Transverse colon (tissue), 4 donors: ENCODE data around the gene IL26. TPM values are rescaled to one million over a fixed set of nuclear protein-coding genes. Genes with fewer than 3 reads are reported as not detected.
"Not testable (repeated sequence)": the region's sequence is repeated elsewhere in the genome, so short reads cannot be mapped to it uniquely, and the experiment has no call there.

Source experiments
- DNase-seq: peaks from one replicate; pipeline ENCODE4 v3.0.0-alpha.2; 2019
- H3K27ac ChIP-seq, 4 donors: fragments of 200-600 bp; sonication (generic); 2 replicates each; pipeline ENCODE4 v1.5.1; 2016 to 2018; ENCODE audit warnings: inconsistent platforms in 4 of 4
- H3K27me3 ChIP-seq: fragments of 200-600 bp; sonication (generic); 2 replicates; pipeline ENCODE4 v1.5.1; 2017; ENCODE audit warnings: inconsistent platforms
- H3K36me3 ChIP-seq, 4 donors: fragments of 200-600 bp; sonication (generic); 2 replicates each; pipeline ENCODE4 v1.5.1; 2017 to 2019; ENCODE audit warnings: inconsistent platforms in 4 of 4
- H3K4me1 ChIP-seq, 4 donors: fragments of 200-600 bp; sonication (generic); 2 replicates each; pipeline ENCODE4 v1.5.1; 2017 to 2020; ENCODE audit warnings: inconsistent platforms in 4 of 4
- H3K4me3 ChIP-seq, 4 donors: fragments of 200-600 bp; sonication (generic); 1 replicate in 1 of 4; 2 replicates in 3 of 4; pipeline versions ENCODE4 v1.5.1 to v1.6.1; 2017 to 2019; ENCODE audit warnings: inconsistent platforms in 4 of 4
- H3K9me3 ChIP-seq, 2 donors: fragments of 200-600 bp; sonication (generic); 2 replicates each; pipeline ENCODE4 v1.5.1; 2017 to 2019; ENCODE audit warnings: inconsistent platforms in 2 of 2
- EP300 ChIP-seq: sonication (generic); formaldehyde crosslinking; IDR thresholded peaks from one replicate; pipeline ENCODE4 v1.6.1; 2017; ENCODE audit warnings: antibody characterized with exemption, low read depth
- POLR2A ChIP-seq: fragments of 450-650 bp; IDR thresholded peaks from one replicate; pipeline ENCODE4 v1.6.1; 2016; ENCODE audit warnings: antibody characterized with exemption, mild to moderate bottlenecking, moderate library complexity
- POLR2AphosphoS5 ChIP-seq, 3 donors: sonication (generic); formaldehyde crosslinking; IDR thresholded peaks; one replicate each; pipeline ENCODE4 v1.6.1; 2016; ENCODE audit warnings: antibody characterized with exemption in 3 of 3
- WGBS, 2 donors: methylation state at CpG; one replicate each; pipeline ENCODE4 v1.1.5; 2018; ENCODE audit warnings: low coverage in 1 of 2; 5-methylcytosine and 5-hydroxymethylcytosine counted together
- in situ Hi-C, 4 donors: fragments of 200-750 bp; cut with MboI; loops; one replicate each; pipeline versions ENCODE4 v1.15.0 to v1.15.1; 2017; ENCODE audit warnings: low sequenced_read_pairs in 3 of 4, low pct_ligation_motif_present in 1 of 4, low pct_unique_long_range_greater_than_20kb in 1 of 4
- intact Hi-C: fragments of 100-400 bp; cut with DNase I; formaldehyde crosslinking; loops from one replicate; pipeline ENCODE4 v1.15.1; 2023; ENCODE audit warnings: low total_unique reads
- total RNA-seq, 4 donors: library from RNA; depleted of rRNA; stranded (reverse); fragments of >200 nt; gene quantifications; one replicate each; pipeline ENCODE4 v1.1.0, GENCODE V29; 2016
- TF ChIP-seq, protein P1 (sequence below), 5 experiments: fragments of 200-600 bp in 3 of 5; fragments of 450-650 bp in 2 of 5; sonication (generic) in 3 of 5; IDR thresholded peaks; 1 replicate in 2 of 5; 2 replicates in 3 of 5; pipeline ENCODE4 v1.5.1; 2016 to 2017; ENCODE audit warnings: antibody characterized with exemption in 5 of 5, inconsistent platforms in 3 of 5, mild to moderate bottlenecking in 2 of 5, moderate library complexity in 1 of 5

IL26 gene
- total RNA-seq, 4 donors from 2014 or later: not detected

DNA sequence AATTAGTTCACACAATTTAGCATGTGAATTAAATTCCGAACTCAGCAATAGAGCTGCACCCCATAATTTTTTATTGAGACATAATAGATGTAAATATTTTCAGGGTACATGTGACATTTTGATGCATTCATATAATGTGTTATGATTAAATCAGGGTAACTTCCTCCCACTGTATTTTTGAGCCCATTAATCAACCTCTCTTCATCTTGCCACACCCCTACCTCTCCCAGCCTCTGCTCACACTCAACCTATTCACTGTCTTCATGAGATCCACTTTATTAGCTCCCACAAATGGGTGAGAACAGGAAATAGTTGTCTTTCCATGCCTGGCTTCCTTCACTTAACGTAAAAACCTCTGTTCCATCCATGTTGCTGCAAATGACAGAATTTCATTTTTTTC, 14.7 kb downstream of the IL26 start:
- Histone ChIP-seq H3K27me3 (peaks cover 23% of the 10 kb centered on the region), H3K9me3 (no peaks in the 10 kb centered on the region), H3K4me1 (no peaks in the 10 kb centered on the region), H3K27ac (no peak overlapping the region), H3K36me3 (no peaks in the 10 kb centered on the region), H3K4me3 (no peak overlapping the region)
- 67 to 84% methylated on average over 1 to 2 of the region's 2 CpGs for WGBS, 2 donors
- TF ChIP-seq EP300 (no peak), POLR2AphosphoS5 (IDR thresholded peaks at IDR 0.05) (no peak), POLR2A (no peak)
- TF ChIP-seq, protein P1, sequence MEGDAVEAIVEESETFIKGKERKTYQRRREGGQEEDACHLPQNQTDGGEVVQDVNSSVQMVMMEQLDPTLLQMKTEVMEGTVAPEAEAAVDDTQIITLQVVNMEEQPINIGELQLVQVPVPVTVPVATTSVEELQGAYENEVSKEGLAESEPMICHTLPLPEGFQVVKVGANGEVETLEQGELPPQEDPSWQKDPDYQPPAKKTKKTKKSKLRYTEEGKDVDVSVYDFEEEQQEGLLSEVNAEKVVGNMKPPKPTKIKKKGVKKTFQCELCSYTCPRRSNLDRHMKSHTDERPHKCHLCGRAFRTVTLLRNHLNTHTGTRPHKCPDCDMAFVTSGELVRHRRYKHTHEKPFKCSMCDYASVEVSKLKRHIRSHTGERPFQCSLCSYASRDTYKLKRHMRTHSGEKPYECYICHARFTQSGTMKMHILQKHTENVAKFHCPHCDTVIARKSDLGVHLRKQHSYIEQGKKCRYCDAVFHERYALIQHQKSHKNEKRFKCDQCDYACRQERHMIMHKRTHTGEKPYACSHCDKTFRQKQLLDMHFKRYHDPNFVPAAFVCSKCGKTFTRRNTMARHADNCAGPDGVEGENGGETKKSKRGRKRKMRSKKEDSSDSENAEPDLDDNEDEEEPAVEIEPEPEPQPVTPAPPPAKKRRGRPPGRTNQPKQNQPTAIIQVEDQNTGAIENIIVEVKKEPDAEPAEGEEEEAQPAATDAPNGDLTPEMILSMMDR (IDR thresholded peaks at IDR 0.05): no peak
- intact Hi-C loops: no loop called here
- in situ Hi-C loops: no loop called here
- no peak for DNase-seq

DNA sequence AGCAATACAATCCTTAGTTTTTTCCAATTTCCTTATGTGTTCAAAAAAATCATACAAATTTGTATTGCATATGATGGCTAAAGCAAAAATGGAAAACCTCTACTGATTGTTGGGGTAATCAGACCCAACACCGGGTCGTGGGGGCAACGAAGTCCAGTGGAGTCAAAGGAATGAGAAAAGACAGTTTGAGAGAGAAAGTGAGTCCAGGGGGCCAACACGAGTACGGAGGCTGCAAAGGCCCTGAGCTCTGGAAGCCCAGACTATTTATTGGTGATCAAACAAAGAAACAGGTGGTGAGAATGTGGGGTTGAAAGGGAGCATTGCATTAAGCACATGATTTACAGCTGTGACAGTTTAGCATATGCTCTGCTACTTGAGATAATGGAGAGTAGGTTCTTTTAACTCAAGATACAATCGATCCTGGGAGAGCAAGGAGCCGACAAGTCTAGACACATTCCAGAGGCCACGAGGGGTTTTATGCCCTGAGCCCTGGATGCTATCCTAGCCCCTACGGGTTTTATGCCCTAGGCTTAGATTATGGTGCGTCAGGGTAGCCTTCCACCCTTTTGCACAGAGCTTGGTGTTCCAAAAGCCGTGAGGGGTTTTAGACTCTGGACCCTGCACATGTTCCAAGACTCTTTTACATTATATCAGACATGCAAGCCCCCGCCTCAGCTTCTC, 16.4 kb downstream of the IL26 start:
- intact Hi-C loops, H3K4me1 ChIP-seq, DNase-seq, in situ Hi-C loops, H3K27ac ChIP-seq, H3K9me3 ChIP-seq, H3K36me3 ChIP-seq, H3K4me3 ChIP-seq: not testable (repeated sequence)
- H3K27me3 ChIP-seq: peaks cover 14% of the 10 kb centered on the region
- 67 to 74% methylated on average over 7 to 12 of the region's 12 CpGs for WGBS, 2 donors

DNA sequence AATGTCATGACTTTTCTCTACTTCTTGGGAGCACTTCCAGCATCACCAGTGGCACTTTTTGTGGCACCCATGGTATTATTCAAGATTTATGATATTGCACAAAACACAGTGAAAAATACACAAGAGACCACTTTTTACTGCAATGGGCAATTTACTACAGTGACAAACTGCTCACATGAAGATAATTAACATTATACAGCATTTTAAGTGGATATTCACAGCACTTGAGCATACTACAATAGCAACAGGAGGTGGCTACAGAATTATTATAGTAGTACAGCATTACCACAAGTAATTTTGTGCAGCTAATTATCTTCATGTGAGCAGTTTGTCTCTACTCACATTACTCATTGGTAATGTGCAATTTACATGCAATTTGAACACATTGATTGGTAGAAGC, 18.3 kb downstream of the IL26 start:
- H3K4me3 ChIP-seq: no peak overlapping the region
- H3K36me3 ChIP-seq: no peaks in the 10 kb centered on the region
- TF ChIP-seq POLR2AphosphoS5 (IDR thresholded peaks at IDR 0.05): no peak
- no peak for TF ChIP-seq EP300
- TF ChIP-seq POLR2A: no peak
- TF ChIP-seq, protein P1 (IDR thresholded peaks at IDR 0.05): no peak
- no peak overlapping the region for H3K27ac ChIP-seq
- no peak for DNase-seq
- no peaks in the 10 kb centered on the region for H3K4me1 ChIP-seq
- in situ Hi-C loops: no loop called here
- intact Hi-C loops: no loop called here
- peaks cover 3% of the 10 kb centered on the region for H3K27me3 ChIP-seq
- H3K9me3 ChIP-seq: no peaks in the 10 kb centered on the region

DNA sequence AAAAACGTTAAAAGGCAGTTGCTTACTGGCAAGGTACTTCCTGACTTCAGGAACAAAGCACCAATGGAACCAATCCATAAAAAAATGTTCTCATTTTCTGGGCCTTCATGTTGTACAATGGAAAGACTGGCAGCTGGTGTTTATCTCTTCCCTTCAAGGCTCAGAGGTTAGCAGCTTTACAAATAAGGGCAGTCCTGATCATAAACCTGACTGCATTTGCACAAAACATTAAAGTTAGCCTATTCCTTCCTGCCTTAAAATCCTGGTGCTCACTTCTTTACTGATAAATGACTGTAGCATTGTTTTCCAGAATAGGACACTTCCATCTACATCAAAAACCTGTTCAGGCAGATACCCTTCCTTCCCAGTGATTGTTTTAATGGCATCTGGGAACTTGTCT, 19.2 kb downstream of the IL26 start:
- in situ Hi-C loops: no loop called here
- TF ChIP-seq EP300: no peak
- TF ChIP-seq POLR2AphosphoS5 (IDR thresholded peaks at IDR 0.05): no peak
- TF ChIP-seq, protein P1 (IDR thresholded peaks at IDR 0.05): no peak
- TF ChIP-seq POLR2A: no peak
- Histone ChIP-seq H3K27ac (no peak overlapping the region), H3K4me3 (no peak overlapping the region), H3K4me1 (no peaks in the 10 kb centered on the region), H3K9me3 (no peaks in the 10 kb centered on the region), H3K36me3 (no peaks in the 10 kb centered on the region), H3K27me3 (peaks cover 3% of the 10 kb centered on the region)
- intact Hi-C loops: no loop called here
- no peak for DNase-seq
- WGBS, 2 donors: 15% methylated on average over 1 of the region's 1 CpG; no CpG with 5 or more reads in 1 of the 2 donors

DNA sequence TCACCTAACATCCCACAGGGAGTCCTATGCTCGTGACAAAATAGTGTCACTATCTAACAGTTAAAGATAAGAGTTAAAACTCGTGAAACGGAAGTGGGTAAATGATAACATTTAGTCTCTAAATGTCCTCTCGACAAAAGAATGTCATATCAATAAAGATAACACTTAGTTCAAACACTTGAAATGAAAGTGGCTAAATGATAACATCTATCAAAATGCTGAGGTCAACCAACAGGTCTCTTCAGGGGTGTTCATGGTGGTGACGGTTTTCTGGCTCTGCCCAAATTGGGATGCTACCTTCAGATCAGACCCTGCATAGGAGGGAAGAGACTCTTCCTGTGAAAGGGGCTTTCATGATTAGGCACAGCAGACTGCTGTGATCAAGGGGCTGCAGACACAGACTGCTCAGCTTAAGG, 22.1 kb downstream of the IL26 start:
- WGBS, 2 donors: 30 to 56% methylated on average over 4 to 5 of the region's 5 CpGs
- intact Hi-C loops (no loop called here), in situ Hi-C loops (no loop called here)
- no peak overlapping the region for H3K27ac ChIP-seq
- peaks cover 3% of the 10 kb centered on the region for H3K27me3 ChIP-seq
- H3K9me3 ChIP-seq: no peaks in the 10 kb centered on the region
- TF ChIP-seq POLR2AphosphoS5 (IDR thresholded peaks at IDR 0.05) (no peak), EP300 (no peak), POLR2A (no peak)
- TF ChIP-seq, protein P1 (IDR thresholded peaks at IDR 0.05): no peak
- DNase-seq: no peak
- no peaks in the 10 kb centered on the region for H3K4me1 ChIP-seq
- H3K36me3 ChIP-seq: no peaks in the 10 kb centered on the region
- no peak overlapping the region for H3K4me3 ChIP-seq
